ENCODE measurements around the gene COL18A1.
"Not testable (repeated sequence)": the region's sequence is repeated elsewhere in the genome, so short reads cannot be mapped to it uniquely, and the experiment has no call there.

Gene COL18A1

GRCh38 chr21:45439901-45440461 is 35.0 kb downstream of the COL18A1 start:
- in situ Hi-C loops (cut with HindIII; ENCODE audit: low sequenced_read_pairs) = no loop called here

- in situ Hi-C loops (cut with HindIII; ENCODE audit: low sequenced_read_pairs) = no loop called here
These were observed 35.9 kb downstream of the COL18A1 start for GRCh38 chr21:45440736-45441350.

DNA sequence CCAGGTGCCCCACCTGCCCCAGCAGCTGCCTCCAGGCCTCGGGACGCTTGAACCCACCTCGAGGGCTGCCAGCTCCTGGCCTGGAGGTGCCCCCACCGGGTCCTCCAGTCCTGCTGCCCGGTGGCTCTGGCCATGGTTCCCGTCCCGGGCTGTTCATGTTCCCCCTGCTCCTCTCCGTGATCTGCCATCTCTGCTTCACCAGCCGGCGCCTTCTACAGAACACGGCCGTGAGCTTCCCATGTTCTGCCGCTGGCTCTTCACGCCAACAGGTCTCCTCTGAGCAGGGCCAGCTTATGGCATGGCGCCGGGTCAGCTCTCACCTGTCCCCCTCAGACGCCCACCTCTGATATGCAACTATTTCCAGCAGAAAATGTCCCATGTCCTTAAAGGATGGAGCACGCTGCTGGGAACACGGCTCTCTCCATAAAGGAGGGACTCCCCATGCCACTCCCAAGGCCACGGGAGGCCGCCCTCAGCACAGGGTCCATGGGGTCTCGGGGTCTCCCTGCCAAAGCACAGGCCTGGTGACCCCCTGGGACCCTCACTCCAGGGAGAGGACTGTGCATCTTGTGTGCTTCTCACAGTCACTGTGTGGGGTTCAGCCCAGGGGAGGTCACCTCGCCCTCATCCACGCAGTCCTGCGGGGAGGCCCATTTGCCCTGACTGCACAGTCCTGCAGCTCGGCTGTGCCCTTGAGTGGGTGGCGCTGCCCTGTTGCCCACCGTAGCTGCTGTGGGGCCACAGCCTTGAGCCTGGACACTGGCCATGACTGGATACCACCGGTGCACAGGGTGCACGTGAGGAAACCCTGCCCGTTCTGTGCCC is 36.7 kb downstream of the COL18A1 start:
- in situ Hi-C loops (cut with HindIII; ENCODE audit: low sequenced_read_pairs) = no loop called here

DNA sequence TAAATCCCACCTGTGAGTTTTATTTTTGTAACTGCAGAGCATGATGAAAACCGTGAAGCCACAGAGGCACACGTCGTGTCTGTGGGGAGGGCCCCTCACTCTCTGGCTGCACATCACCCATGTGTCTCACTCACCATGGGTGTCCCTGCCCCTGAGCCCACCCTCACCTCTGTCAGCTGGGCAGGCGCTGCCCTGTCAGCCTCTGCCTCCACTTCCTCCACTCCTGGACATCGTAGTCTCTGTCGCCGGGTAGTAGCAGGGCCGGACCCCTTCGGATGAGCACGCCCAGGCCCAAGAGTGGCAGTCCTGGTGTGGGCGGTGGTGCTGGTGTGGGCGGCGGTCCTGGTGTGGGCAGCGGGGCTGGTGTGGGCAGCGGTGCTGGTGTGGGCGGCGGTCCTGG is 37.3 kb downstream of the COL18A1 start:
- in situ Hi-C loops (cut with HindIII; ENCODE audit: low sequenced_read_pairs) = no loop called here

GRCh38 chr21:45442686-45443594 is 38.0 kb downstream of the COL18A1 start:
- in situ Hi-C loops (cut with HindIII; ENCODE audit: low sequenced_read_pairs) = not testable (repeated sequence)

GRCh38 chr21:45443595-45444181 is 38.7 kb downstream of the COL18A1 start:
- in situ Hi-C loops (cut with HindIII; ENCODE audit: low sequenced_read_pairs) = no loop called here

DNA sequence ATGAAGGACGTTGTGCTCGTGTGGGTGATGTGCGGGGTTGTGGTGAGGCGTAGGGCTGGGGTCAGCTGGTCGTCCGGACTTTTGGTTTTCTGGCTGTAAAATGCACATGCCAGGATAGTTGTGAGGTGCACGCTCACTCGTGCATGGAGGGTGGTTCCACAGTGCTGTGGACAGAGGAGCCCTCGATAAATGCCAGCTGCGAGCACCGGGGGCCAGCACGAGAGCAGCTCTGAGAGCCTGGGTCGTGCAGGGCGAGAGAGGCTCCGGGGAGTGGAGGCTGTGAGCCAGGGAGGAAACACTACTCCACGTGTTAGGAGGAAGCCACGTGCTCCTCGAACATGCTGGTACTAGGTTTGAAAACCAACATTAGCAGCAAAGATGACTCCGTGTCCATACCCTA is 39.4 kb downstream of the COL18A1 start:
- in situ Hi-C loops (cut with HindIII; ENCODE audit: low sequenced_read_pairs) = no loop called here

GRCh38 chr21:45445369-45445768 is 40.4 kb downstream of the COL18A1 start:
- in situ Hi-C loops (cut with HindIII; ENCODE audit: low sequenced_read_pairs) = no loop called here

- in situ Hi-C loops (cut with HindIII; ENCODE audit: low sequenced_read_pairs) = no loop called here
These were observed 42.9 kb downstream of the COL18A1 start for GRCh38 chr21:45447821-45448220.

DNA sequence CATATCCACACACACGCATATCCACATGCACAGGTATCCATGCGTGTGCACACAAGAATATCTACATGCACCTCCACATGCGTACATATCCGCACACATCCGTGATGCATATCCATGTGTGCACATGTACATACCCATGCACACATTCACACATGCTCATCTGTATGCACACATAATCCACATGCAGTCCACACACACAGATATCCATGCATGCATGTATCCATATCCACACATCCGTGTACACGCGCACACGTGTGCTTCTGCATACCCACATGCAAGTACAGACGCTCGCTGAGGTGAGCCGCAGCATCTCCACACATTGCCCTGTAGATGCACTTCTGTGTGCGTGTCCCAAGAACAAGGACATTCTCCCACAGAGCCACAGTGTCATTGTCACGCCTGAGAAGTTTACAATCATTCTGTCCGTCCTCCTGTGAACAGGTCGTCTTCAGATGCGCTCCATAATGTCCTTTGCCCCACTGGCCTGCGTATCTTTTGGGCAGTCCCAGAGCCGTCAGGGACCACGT is 43.4 kb downstream of the COL18A1 start:
- in situ Hi-C loops (cut with HindIII; ENCODE audit: low sequenced_read_pairs) = no loop called here

- in situ Hi-C loops (cut with HindIII; ENCODE audit: low sequenced_read_pairs) = no loop called here
These were observed 44.1 kb downstream of the COL18A1 start for GRCh38 chr21:45448810-45449657.

DNA sequence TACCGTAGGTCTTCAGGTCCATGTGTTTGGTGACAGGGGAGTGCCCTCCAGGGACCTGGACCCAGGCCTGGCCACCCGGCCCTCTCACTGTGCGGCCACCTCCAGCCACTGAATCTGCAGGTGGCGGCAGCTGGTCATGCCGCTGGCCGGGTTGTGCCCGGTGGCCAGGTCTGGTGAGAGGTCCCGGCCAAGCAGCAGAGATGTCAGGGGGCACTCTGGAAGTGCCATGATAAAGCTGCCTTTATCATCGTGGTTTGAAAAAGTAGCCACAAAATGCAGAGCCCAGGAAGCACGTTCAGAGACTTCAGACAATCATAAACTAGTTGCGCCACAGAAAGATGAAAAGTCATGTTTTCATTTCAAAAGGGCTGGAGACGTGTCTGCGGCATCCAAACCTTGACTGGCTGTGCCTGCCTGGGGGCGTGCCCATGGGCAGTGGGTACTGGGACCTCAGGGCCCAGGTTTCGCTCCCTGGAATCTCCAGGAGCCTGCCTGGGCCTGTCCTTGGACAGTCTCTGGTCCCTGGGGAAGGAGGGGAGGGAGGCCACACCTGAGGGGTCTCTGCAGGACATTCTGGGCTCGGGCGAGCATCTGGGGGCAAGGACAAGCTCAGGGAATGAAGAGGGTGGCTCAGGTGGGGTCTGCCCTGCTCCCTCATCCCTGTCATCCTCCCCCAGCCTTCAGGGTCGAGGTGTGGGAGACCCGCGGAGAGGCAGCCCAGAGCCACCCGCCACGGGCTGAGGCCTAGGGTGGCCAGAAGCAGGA is 44.9 kb downstream of the COL18A1 start:
- in situ Hi-C loops (cut with HindIII; ENCODE audit: low sequenced_read_pairs) = loop anchor here (25.0 kb wide), 2 partner anchors 113 to 313 kb away; no protein-coding TSS in a partner anchor

- in situ Hi-C loops (cut with HindIII; ENCODE audit: low sequenced_read_pairs) = loop anchor here (25.0 kb wide), 2 partner anchors 113 to 313 kb away; no protein-coding TSS in a partner anchor
These were observed 45.6 kb downstream of the COL18A1 start for GRCh38 chr21:45450423-45451090.

GRCh38 chr21:45451091-45451740 is 46.3 kb downstream of the COL18A1 start:
- in situ Hi-C loops (cut with HindIII; ENCODE audit: low sequenced_read_pairs) = loop anchor here (25.0 kb wide), 2 partner anchors 114 to 314 kb away; no protein-coding TSS in a partner anchor

- in situ Hi-C loops (cut with HindIII; ENCODE audit: low sequenced_read_pairs) = loop anchor here (25.0 kb wide), 2 partner anchors 114 to 314 kb away; no protein-coding TSS in a partner anchor
These were observed 46.8 kb downstream of the COL18A1 start for GRCh38 chr21:45451771-45452182.

GRCh38 chr21:45452696-45453307 is 47.8 kb downstream of the COL18A1 start:
- in situ Hi-C loops (cut with HindIII; ENCODE audit: low sequenced_read_pairs) = loop anchor here (25.0 kb wide), 2 partner anchors 116 to 316 kb away; no protein-coding TSS in a partner anchor

Measured in DLD1 (cell line).